PC-9 (cell line): ENCODE results near the gene NUP210.

Experiments
- EZH2 ChIP-seq: fragments of 200-600 bp; sonication (generic); IDR thresholded peaks from 2 replicates; pipeline ENCODE4 v1.8.0; 2017; ENCODE audit warnings: antibody characterized with exemption, low read depth
- TF ChIP-seq, protein P1 (sequence below): fragments of 200-600 bp; sonication (generic); conservative IDR thresholded peaks from 2 replicates; pipeline ENCODE4 v1.6.1; 2017; ENCODE audit warnings: mixed run types, antibody characterized with exemption, mild to moderate bottlenecking, moderate library complexity

- TF ChIP-seq, protein P1, sequence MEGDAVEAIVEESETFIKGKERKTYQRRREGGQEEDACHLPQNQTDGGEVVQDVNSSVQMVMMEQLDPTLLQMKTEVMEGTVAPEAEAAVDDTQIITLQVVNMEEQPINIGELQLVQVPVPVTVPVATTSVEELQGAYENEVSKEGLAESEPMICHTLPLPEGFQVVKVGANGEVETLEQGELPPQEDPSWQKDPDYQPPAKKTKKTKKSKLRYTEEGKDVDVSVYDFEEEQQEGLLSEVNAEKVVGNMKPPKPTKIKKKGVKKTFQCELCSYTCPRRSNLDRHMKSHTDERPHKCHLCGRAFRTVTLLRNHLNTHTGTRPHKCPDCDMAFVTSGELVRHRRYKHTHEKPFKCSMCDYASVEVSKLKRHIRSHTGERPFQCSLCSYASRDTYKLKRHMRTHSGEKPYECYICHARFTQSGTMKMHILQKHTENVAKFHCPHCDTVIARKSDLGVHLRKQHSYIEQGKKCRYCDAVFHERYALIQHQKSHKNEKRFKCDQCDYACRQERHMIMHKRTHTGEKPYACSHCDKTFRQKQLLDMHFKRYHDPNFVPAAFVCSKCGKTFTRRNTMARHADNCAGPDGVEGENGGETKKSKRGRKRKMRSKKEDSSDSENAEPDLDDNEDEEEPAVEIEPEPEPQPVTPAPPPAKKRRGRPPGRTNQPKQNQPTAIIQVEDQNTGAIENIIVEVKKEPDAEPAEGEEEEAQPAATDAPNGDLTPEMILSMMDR, result no peak
- TF ChIP-seq EZH2, result no peak
These were observed 120.5 kb downstream of the NUP210 start for GRCh38 chr3:13299531-13300155.
